Spleen (tissue), 11 donors: ENCODE measurements around the gene BTBD1. TPM values are rescaled to one million over a fixed set of nuclear protein-coding genes. Genes with fewer than 3 reads are reported as not detected.
A peak's percentile ranks its signal among the peaks of the same experiment; 100 is the strongest.

Experiments used
- DNase-seq: peaks from one replicate; pipeline ENCODE4 v3.0.0-alpha.2; 2020
- H3K27ac ChIP-seq, 8 donors: fragments of 200-600 bp; sonication (generic) in 7 of 8; 1 replicate in 4 of 8; 2 replicates in 4 of 8; pipeline versions ENCODE4 v1.5.0 to v1.8.0; 2016 to 2021; ENCODE audit warnings: inconsistent platforms in 4 of 8, mild to moderate bottlenecking in 4 of 8, moderate library complexity in 1 of 8
- H3K27me3 ChIP-seq, 7 donors: fragments of 200-600 bp; sonication (generic) in 6 of 7; replicated peaks in 1 of 7; 1 replicate in 4 of 7; 2 replicates in 3 of 7; pipeline versions ENCODE4 v1.5.0 to v1.8.0; 2016 to 2021; ENCODE audit warnings: inconsistent platforms in 3 of 7, mild to moderate bottlenecking in 1 of 7
- H3K36me3 ChIP-seq, 6 donors: fragments of 200-600 bp; sonication (generic) in 5 of 6; 1 replicate in 4 of 6; 2 replicates in 2 of 6; pipeline versions ENCODE4 v1.5.0 to v1.8.0; 2016 to 2021; ENCODE audit warnings: inconsistent platforms in 2 of 6
- H3K4me1 ChIP-seq, 6 donors: fragments of 200-600 bp; sonication (generic) in 5 of 6; 1 replicate in 3 of 6; 2 replicates in 3 of 6; pipeline versions ENCODE4 v1.5.0 to v1.8.0; 2016 to 2021; ENCODE audit warnings: inconsistent platforms in 3 of 6
- H3K4me3 ChIP-seq, 8 donors: fragments of 200-600 bp; sonication (generic) in 7 of 8; 1 replicate in 4 of 8; 2 replicates in 4 of 8; pipeline versions ENCODE4 v1.5.0 to v1.8.0; 2016 to 2021; ENCODE audit warnings: inconsistent platforms in 4 of 8, mild to moderate bottlenecking in 4 of 8, moderate library complexity in 2 of 8
- H3K9me3 ChIP-seq, 8 donors: fragments of 200-600 bp; sonication (generic) in 7 of 8; 1 replicate in 4 of 8; 2 replicates in 4 of 8; pipeline versions ENCODE4 v1.5.0 to v1.8.0; 2016 to 2021; ENCODE audit warnings: inconsistent platforms in 4 of 8
- POLR2A ChIP-seq, 3 donors: fragments of 450-650 bp; IDR thresholded peaks; one replicate each; pipeline ENCODE4 v1.5.1; 2017; ENCODE audit warnings: antibody characterized with exemption in 3 of 3, mild to moderate bottlenecking in 1 of 3
- POLR2AphosphoS5 ChIP-seq, 3 donors: sonication (generic); formaldehyde crosslinking; IDR thresholded peaks; one replicate each; pipeline ENCODE4 v1.5.1; 2017; ENCODE audit warnings: antibody characterized with exemption in 3 of 3
- WGBS, 5 donors: extraction: QIAGEN DNeasy Blood & Tissue Kit in 3 of 5; methylation state at CpG; one replicate each; pipeline versions ENCODE4 v1.1.5 to v1.1.7; 2013 to 2018; 5-methylcytosine and 5-hydroxymethylcytosine counted together
- intact Hi-C: fragments of 100-400 bp; cut with DNase I; formaldehyde crosslinking; loops from one replicate; pipeline ENCODE4 v1.15.0; 2023; ENCODE audit warnings: low total_unique reads
- polyA plus RNA-seq, 3 donors: library from polyadenylated mRNA; stranded (reverse); fragments of 200-250 nt; gene quantifications; one replicate each; pipeline ENCODE4 v1.2.1, GENCODE V29; 2013
- total RNA-seq, 7 donors: library from RNA; depleted of rRNA in 3 of 7; stranded (reverse); fragments of >200 nt in 3 of 7; fragmentation: NEBNext Ultra II Directional in 4 of 7; extraction: Animal tissue kit (Norgen Biotek cat#: 25700) in 4 of 7; gene quantifications; one replicate each; pipeline versions ENCODE4 v1.1.0 to v1.2.1, GENCODE V29; 2016 to 2021
- TF ChIP-seq, protein P1 (sequence below), 11 experiments: fragments of 200-600 bp in 7 of 11; fragments of 450-650 bp in 4 of 11; sonication (generic) in 4 of 11; IDR thresholded peaks in 8 of 11; conservative IDR thresholded peaks in 3 of 11; 1 replicate in 7 of 11; 2 replicates in 4 of 11; pipeline versions ENCODE4 v1.4.0 to v1.8.0; 2016 to 2021; ENCODE audit warnings: antibody characterized with exemption in 11 of 11, inconsistent platforms in 4 of 11, mild to moderate bottlenecking in 1 of 11
- donor health status: healthy with polysubstance abuse.
- donor health status: DM: no; HTN: no; CAD: no; lungs with moderate emphysema.
- donor health status: DM: no; HTN: no; CAD: no.
- donor health status: Bipolar disorder and iron deficiency.
- donor health status: healthy.
- donor health status: DM: no; HTN: no; CAD: no.
- donor health status: DM: yes; HTN: yes; CAD: no.

BTBD1 gene
- total and polyA plus RNA-seq, 10 donors: 14.9 to 70.8 (median 45.7) TPM

DNA sequence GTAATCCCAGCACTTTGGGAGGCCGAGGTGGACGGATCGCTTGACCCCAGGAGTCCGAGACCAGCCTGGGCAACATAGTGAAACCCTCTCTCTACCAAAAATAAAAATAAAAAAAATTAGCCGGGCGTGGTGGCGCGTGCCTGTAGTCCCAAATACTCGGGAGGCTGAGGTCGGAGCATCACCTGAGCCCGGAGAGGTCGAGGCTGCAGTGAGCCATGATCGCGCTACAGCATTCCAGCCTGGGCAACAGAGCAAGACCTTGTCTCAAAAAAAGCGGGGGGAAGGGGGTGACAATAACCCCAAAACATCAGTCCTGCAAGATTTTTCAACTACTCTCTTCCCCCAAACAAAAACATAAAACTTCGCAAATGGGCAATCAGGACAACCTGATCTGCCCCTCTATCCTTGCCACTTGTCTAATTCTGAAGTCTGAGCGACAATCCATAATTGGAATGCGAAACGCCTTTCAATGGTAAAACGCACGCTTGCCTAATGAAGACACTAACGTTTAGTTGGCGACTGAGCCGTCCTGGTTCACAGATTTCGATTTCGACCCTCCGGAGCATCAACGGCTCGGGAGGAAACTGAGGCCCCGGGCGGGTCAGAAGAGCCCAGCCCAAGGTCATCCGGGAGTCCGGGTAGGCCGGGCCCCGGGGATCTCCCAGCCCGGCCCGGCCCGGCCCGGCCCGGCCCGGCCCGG lies 868 bp downstream of the BTBD1 start:
- DNase-seq: no peak
- H3K4me1 ChIP-seq: peaks cover 34 to 64% (median 58%) of the 10 kb centered on the region in 6 donors
- H3K27me3 ChIP-seq: no peaks in the 10 kb centered on the region
- H3K9me3 ChIP-seq: peaks cover 0 to 12% (median 6%) of the 10 kb centered on the region in 8 donors
- H3K27ac ChIP-seq: peak overlapping the region; percentile 90 to 98 (median 96)
- H3K36me3 ChIP-seq: peaks cover 0 to 15% (median 0%) of the 10 kb centered on the region in 6 donors
- intact Hi-C loops: no loop called here
- TF ChIP-seq, protein P1, sequence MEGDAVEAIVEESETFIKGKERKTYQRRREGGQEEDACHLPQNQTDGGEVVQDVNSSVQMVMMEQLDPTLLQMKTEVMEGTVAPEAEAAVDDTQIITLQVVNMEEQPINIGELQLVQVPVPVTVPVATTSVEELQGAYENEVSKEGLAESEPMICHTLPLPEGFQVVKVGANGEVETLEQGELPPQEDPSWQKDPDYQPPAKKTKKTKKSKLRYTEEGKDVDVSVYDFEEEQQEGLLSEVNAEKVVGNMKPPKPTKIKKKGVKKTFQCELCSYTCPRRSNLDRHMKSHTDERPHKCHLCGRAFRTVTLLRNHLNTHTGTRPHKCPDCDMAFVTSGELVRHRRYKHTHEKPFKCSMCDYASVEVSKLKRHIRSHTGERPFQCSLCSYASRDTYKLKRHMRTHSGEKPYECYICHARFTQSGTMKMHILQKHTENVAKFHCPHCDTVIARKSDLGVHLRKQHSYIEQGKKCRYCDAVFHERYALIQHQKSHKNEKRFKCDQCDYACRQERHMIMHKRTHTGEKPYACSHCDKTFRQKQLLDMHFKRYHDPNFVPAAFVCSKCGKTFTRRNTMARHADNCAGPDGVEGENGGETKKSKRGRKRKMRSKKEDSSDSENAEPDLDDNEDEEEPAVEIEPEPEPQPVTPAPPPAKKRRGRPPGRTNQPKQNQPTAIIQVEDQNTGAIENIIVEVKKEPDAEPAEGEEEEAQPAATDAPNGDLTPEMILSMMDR (IDR thresholded peaks at IDR 0.05 in 8 of 11, conservative IDR thresholded peaks at IDR 0.05 in 3 of 11): no peak
- TF ChIP-seq POLR2A (IDR thresholded peaks at IDR 0.05) (no peak), POLR2AphosphoS5 (IDR thresholded peaks at IDR 0.05) (no peak)
- peak overlapping the region; percentile 74 to 99 (median 98) for H3K4me3 ChIP-seq
- 4 to 6% (median 5%) methylated on average over 27 to 42 of the region's 42 CpGs for WGBS, 5 donors

DNA sequence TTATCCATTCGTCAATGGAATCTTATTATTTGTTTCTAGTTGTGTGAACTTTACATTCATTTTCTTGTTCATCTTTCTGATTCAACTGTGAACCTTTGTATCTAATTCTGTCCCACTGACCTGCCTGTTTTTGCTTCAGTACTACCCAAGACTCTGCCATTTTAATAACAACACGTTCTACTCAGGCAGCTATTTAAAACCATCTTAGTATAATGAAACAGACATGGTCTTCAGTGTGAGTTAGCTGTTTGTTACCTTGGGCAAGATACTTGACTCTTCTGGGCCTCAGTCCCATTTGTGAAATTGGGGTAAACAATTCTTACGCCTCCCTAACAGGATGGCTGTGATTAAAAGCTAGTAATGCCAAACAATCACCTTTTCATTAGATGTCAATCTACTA lies 1.6 kb downstream of the BTBD1 start:
- Histone ChIP-seq H3K4me1 (peaks cover 34 to 71% (median 65%) of the 10 kb centered on the region in 6 donors), H3K27ac (peak overlapping the region in 3 of 8 donors; percentile 93 to 97 (median 97)), H3K4me3 (peak overlapping the region; percentile 74 to 99 (median 98)), H3K27me3 (no peaks in the 10 kb centered on the region), H3K36me3 (peaks cover 0 to 16% (median 0%) of the 10 kb centered on the region in 6 donors), H3K9me3 (peaks cover 0 to 12% (median 6%) of the 10 kb centered on the region in 8 donors)
- 30 to 49% (median 32%) methylated on average over 3 of the region's 3 CpGs for WGBS, 5 donors
- DNase-seq: no peak
- intact Hi-C loops: no loop called here
- TF ChIP-seq POLR2AphosphoS5 (IDR thresholded peaks at IDR 0.05) (no peak), POLR2A (IDR thresholded peaks at IDR 0.05) (no peak)
- TF ChIP-seq, protein P1 (IDR thresholded peaks at IDR 0.05 in 8 of 11, conservative IDR thresholded peaks at IDR 0.05 in 3 of 11): no peak

DNA sequence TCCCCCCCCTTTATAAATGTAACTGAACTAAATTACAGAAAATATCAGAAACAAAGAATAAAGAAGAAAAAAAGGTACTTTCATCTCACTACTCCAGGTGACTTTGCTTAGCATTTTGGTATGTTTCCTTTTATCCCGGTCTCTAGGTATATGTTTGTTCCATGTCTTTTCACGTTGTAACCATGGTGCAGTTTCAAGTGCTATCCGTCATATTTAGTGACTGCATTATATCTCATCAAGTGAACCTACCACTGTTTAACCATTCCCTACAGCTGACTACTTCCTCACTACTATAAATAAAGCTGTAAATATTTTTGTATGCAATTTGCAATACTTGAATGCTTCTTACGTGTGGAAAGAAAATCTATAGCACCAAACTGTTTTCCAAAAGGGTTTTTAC lies 2.2 kb downstream of the BTBD1 start:
- Histone ChIP-seq H3K27ac (peak overlapping the region in 2 of 8 donors; percentile 17 to 97), H3K4me3 (peak overlapping the region in 7 of 8 donors; percentile 74 to 99 (median 98)), H3K9me3 (peaks cover 0 to 12% (median 6%) of the 10 kb centered on the region in 8 donors), H3K27me3 (no peaks in the 10 kb centered on the region), H3K4me1 (peaks cover 34 to 77% (median 66%) of the 10 kb centered on the region in 6 donors), H3K36me3 (peaks cover 0 to 16% (median 0%) of the 10 kb centered on the region in 6 donors)
- DNase-seq: no peak
- WGBS, 5 donors: 18 to 27% (median 21%) methylated on average over 4 of the region's 4 CpGs
- TF ChIP-seq POLR2A (IDR thresholded peaks at IDR 0.05) (no peak), POLR2AphosphoS5 (IDR thresholded peaks at IDR 0.05) (no peak)
- TF ChIP-seq, protein P1 (IDR thresholded peaks at IDR 0.05 in 8 of 11, conservative IDR thresholded peaks at IDR 0.05 in 3 of 11): no peak
- intact Hi-C loops: no loop called here

DNA sequence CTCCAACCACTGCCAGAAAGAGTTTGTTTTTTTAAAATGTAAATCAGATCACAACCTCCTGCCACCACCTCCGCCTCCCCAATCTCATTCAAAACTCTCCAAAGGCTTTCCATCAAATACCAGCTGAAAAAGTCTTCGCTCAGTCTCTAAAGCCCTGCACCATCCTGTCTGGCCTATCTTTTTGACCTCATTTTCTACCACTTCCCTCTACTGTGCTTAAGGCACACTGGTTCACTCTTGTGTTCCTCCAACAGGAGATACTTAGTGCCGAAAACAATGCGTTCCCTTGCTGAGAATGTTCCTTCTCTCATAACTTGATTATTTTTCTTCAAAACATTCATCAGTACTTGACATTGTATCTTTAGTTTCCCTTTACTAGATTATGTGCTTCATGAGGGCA lies 3.5 kb downstream of the BTBD1 start:
- Histone ChIP-seq H3K9me3 (no peaks in the 10 kb centered on the region), H3K4me1 (peaks cover 34 to 90% (median 68%) of the 10 kb centered on the region in 6 donors), H3K27me3 (no peaks in the 10 kb centered on the region), H3K4me3 (peak overlapping the region in 2 of 8 donors; percentile 4 to 23), H3K36me3 (peaks cover 0 to 25% (median 0%) of the 10 kb centered on the region in 6 donors), H3K27ac (peak overlapping the region in 4 of 8 donors; percentile 35 to 58 (median 46))
- no peak for TF ChIP-seq POLR2AphosphoS5 (IDR thresholded peaks at IDR 0.05)
- TF ChIP-seq POLR2A (IDR thresholded peaks at IDR 0.05): no peak
- TF ChIP-seq, protein P1 (IDR thresholded peaks at IDR 0.05 in 8 of 11, conservative IDR thresholded peaks at IDR 0.05 in 3 of 11): no peak
- intact Hi-C loops: no loop called here
- no peak for DNase-seq
- 56 to 79% (median 64%) methylated on average over 4 of the region's 4 CpGs for whole genome bisulfite sequencing, 5 donors
